T1000 (cell line): Measurements from ENCODE around the gene KDM4B.

Experiments
- DNase-seq: peaks from one replicate; lab custom pipeline; 2025; ENCODE audit warnings: mixed read lengths; lab: John Stamatoyannopoulos, UW

The KDM4B gene

GRCh38 chr19:5091018-5091683 lies 122.2 kb downstream of the KDM4B start:
- no peak for DNase-seq

GRCh38 chr19:5091684-5092480 lies 123.0 kb downstream of the KDM4B start:
- DNase-seq: no peak

- DNase-seq: no peak
These were observed 123.5 kb downstream of the KDM4B start for GRCh38 chr19:5092481-5092843.

- DNase-seq: no peak
These were observed 124.5 kb downstream of the KDM4B start for GRCh38 chr19:5093297-5093928.

DNA sequence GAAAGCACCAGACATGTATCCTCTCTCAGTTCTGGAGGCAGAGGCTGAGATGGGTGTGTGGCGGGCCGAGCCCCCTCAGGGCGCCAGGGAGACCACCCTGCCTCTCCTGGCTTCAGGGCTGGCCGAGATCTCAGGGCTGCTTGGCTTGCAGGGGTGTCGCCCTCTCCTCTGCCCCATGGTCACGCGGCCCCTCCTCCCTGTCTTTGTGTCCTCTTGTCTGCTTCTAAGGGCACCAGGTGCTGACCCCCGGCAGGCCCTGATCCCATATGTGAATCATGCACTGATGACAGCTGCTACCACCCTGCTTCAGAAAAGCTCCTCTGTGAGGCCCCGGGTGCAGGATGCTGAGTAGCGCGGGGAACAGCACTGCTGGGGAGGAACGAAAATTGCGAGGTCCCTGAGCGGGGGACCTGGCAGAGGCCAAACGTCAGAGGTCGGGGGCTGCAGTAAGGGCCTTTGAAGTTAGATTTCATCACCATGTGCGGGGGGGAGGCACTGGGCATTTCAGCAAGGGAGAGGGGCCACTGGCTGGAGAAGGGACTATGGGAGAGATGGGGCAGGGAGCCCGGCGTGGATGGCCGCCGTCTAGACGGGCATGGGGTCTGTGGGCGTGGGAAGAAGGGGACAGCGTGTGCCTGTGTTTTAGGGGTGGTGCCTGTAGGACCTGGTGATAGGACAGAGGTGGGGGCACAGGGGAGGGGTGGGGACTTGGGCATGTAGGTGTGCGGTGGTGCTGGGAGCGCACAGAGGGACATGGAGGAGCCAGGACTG lies 125.2 kb downstream of the KDM4B start:
- no peak for DNase-seq

DNA sequence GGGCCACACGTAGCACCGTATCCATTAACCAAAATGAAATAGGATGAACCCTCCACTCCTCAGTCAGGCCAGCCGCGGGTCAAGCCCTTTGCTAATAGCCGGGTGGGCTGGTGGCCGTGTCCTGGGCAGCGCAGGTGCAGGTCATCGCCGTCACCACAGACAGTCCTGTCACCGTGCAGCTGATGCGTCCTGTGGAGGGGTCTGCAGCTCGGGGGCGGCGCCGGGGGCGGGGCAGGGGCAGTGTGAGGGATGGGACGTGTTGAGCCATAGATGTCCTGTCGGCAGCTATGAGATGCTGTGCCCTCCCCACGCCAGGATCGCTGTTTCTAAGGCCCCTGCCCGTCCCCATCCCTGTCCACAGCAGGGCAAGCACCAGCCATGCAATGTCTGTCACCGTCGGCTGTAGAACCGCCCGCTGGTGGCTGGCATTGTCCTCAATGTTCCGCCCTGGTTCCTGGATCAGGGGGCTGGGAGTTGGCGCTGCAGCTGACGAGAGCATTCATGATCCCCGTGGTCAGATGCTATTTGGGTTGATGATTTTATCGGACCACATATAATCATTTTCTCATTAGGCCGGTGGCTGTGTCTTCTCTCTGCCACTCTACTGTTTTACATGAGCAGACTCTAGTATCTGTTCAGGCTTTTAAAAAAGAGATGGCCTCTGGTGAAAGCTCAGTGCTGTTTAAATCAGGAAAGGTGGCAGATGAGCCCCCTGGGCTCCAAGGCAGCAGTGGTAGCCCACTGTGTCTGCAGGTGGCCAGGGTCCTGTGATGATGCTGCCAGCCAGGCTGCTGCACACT lies 126.1 kb downstream of the KDM4B start:
- DNase-seq: no peak

GRCh38 chr19:5095568-5095850 lies 126.6 kb downstream of the KDM4B start:
- no peak for DNase-seq

DNA sequence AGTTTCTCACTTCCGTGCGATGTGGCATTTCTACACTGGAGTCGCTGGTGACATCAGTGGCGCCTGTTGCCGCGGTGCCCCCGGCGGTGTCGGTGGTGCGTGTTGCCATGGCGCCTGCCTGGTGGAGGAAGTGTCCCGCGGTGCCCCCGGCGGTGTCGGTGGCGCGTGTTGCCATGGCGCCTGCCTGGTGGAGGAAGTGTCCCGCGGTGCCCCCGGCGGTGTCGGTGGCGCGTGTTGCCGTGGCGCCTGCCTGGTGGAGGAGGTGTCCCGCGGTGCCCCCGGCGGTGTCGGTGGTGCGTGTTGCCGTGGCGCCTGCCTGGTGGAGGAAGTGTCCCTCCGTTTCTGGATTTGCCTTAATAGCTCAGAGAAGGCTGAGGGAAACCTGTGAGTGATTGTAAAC lies 127.6 kb downstream of the KDM4B start:
- DNase-seq: no peak

DNA sequence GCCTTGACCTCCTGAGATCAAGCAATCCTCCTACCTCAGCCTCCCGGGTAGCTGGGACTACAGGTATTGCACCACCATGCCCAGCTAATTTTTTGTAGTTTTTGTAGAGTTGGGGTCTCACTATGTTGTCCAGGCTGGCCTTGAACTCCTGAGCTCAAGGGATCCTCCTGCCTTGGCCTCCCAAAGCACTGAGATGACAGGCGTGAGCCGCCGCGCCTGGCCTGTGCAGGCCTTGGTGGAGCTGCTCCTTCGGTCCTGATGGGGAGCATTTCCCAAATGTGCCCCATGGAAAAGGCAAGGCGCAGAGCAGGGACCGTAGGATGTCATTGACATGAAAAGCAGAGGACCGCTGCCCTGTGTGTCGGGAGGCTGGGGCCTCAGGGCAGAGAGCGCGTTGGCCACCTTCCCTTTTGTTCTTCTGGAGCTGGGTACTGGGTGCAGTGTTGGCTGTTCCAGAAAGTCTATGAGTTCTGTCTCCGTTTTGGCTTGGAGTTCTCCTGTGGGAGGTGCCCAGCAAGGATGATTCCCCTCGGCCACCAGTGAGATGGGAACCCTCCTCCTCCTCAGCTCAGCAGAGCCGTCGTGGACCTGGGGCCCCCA lies 128.5 kb downstream of the KDM4B start:
- no peak for DNase-seq

DNA sequence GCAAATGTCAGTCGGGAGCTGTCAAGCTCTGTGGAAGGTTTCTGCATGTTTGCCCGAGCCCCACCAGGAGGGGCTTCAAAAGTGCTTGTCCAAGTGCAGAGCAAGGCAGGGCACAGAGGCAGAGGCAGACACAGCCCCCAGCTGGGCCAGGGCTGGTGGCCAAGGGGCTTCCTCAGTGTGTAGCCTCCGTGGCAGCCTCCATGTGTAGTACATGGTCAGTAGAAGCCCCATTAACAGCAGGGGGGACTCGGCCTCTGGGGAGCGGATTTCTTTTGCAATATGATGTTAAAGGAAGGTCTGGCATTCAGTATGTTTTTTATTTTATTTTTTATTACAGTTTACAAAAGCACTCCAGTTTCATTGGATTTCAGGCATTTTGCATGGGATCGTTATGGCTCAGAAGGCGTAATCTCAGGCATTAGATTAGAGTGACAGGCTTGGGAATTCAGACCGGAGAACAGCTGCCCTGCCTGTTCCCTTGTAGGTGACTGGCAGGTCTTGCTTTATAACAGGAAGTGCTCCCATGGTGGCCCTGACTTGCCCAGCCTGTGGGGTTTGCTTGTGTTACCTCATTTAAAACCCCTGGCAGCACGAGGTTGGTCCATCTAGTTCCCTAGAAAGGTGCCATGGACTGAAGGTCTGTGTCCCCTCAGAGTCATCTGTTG lies 129.2 kb downstream of the KDM4B start:
- no peak for DNase-seq

GRCh38 chr19:5098646-5099045 lies 129.7 kb downstream of the KDM4B start:
- DNase-seq: no peak

DNA sequence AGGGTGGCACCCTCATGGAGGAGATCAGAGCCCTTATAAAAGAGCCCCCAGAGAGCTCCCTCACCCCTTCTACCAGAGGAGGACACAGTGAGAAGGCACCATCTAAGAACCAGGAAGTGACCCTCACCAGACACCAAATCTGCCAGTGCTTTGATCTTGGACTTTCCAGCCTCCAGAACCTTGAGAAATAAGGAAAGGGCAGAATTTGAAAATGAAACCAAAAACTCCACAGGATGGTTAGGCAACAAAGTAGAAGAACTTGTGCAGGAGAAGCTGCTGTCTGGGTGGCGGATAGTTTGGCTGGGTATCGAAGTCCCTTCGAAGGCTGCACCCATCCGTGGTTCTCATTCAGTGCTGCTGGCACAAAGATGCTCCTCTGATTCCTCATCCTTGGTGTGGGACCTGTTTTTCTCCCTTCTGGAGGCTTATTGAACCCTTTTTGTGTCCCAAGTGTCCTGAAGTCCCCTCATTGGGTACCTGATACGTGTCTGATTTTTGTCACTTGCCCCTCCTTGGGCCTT lies 130.8 kb downstream of the KDM4B start:
- no peak for DNase-seq

DNA sequence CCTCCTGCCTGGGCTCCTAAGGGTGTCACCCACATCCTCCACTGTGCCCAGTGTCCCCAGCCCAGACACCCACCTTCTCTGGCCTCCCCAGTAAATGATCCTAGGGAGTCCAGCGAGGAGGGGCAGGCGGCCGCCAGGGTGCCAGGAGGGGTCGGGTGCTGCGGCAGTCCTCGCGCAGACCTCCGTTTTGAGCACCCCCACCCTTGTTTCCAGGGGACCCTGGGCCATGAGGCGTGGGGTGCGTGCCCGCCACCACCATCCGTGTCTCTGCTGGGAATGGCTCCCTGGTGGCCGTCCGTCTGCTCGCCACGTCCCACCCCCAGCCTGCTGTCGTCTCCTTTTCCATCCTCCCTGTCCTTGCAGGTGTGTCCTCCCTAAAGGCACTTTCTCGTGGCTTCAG lies 133.0 kb downstream of the KDM4B start:
- no peak for DNase-seq

DNA sequence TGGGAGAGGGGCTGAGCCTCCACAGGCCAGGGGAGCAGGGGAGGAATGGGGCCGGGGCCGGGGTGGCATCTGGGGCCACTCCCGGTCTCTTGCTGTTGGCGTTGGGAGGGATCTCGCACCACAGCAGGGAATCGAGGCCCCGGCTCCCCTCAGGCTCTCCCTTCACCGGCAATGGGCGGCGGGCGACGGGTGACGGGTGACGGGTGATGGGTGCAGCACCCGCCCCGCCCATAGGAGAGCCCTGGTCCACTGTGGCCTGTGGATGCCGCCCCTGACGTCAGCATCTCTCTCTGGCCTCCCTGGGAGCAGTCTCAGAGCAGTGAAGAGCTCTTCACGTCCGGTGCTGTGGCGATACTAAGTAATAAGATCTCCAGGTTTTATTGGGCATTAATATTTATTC lies 133.6 kb downstream of the KDM4B start:
- DNase-seq: no peak

GRCh38 chr19:5103061-5103701 lies 134.3 kb downstream of the KDM4B start:
- no peak for DNase-seq

GRCh38 chr19:5103812-5104410 lies 135.0 kb downstream of the KDM4B start:
- DNase-seq: no peak

- no peak for DNase-seq
These were observed 136.0 kb downstream of the KDM4B start for GRCh38 chr19:5104871-5105351.

GRCh38 chr19:5106191-5106726 lies 137.3 kb downstream of the KDM4B start:
- no peak for DNase-seq

DNA sequence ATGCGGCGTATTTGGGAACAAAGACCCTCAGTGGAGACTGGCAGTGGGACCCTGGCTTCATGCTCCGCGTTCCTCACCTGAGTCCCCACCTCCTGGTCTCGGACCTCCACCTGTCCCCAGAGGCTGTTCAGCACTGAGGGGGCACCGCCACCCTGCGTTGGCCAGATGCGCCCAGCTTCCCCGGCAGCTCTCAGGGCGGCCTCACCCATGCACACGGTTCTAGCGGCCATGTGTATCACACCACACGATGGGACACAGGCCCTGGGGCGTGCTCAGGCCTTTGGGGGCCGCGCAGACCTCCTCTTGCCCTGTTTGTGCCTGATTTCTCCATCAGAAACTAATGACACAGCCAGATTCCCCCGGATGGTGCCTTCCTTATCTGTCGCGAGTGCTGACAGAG lies 138.1 kb downstream of the KDM4B start:
- no peak for DNase-seq
